Glutamatergic neuron (in vitro differentiated cells): ENCODE measurements around the gene NTRK2. TPM values are rescaled to one million over a fixed set of nuclear protein-coding genes. Genes with fewer than 3 reads are reported as not detected.

ENCODE experiments used
- DNase-seq: peaks from one replicate; pipeline ENCODE4 v3.0.0; 2022
- H3K27ac Mint-ChIP-seq: one replicate; pipeline ENCODE4 v1.8.0; 2020; ENCODE audit warnings: mild to moderate bottlenecking, mixed read lengths, inconsistent platforms; ENCODE audit not compliant: unreplicated experiment
- H3K27me3 Mint-ChIP-seq: one replicate; pipeline ENCODE4 v1.8.0; 2020; ENCODE audit warnings: mild to moderate bottlenecking, moderate library complexity, mixed read lengths, inconsistent platforms; ENCODE audit not compliant: unreplicated experiment
- H3K36me3 Mint-ChIP-seq: one replicate; pipeline ENCODE4 v1.8.0; 2020; ENCODE audit warnings: mild to moderate bottlenecking, mixed read lengths, inconsistent platforms; ENCODE audit not compliant: unreplicated experiment
- H3K4me1 Mint-ChIP-seq: one replicate; pipeline ENCODE4 v1.8.0; 2020; ENCODE audit warnings: mild to moderate bottlenecking, low read depth, mixed read lengths, inconsistent platforms; ENCODE audit not compliant: unreplicated experiment
- H3K4me3 Mint-ChIP-seq: one replicate; pipeline ENCODE4 v1.8.0; 2020; ENCODE audit warnings: mild to moderate bottlenecking, mixed read lengths, inconsistent platforms; ENCODE audit not compliant: unreplicated experiment
- H3K9me3 Mint-ChIP-seq: one replicate; pipeline ENCODE4 v1.8.0; 2020; ENCODE audit warnings: mild to moderate bottlenecking, moderate library complexity, mixed read lengths, inconsistent platforms; ENCODE audit not compliant: unreplicated experiment
- CTCF ChIP-seq: fragments of 200-600 bp; sonication (generic); IDR thresholded peaks from one replicate; pipeline ENCODE4 v1.5.0; 2021; ENCODE audit not compliant: partially characterized antibody, unreplicated experiment
- total RNA-seq: library from RNA; stranded (reverse); fragmentation: NEBNext Ultra II Directional; extraction: Animal tissue kit (Norgen Biotek cat#: 25700); gene quantifications from one replicate; pipeline ENCODE4 v1.2.1, GENCODE V29; 2021; ENCODE audit not compliant: unreplicated experiment

The NTRK2 gene
- total RNA-seq, 1 donor from 2014 or later = 2.1 TPM

GRCh38 chr9:84812847-84813246, 143.3 kb downstream of the NTRK2 start:
- H3K36me3 Mint-ChIP-seq = no peaks in the 10 kb centered on the region

GRCh38 chr9:84815554-84815953, 146.0 kb downstream of the NTRK2 start:
- Mint-ChIP-seq H3K27ac (no peak overlapping the region), H3K4me3 (no peak overlapping the region), H3K27me3 (peaks cover 2% of the 10 kb centered on the region), H3K36me3 (no peaks in the 10 kb centered on the region), H3K4me1 (no peaks in the 10 kb centered on the region), H3K9me3 (peaks cover 3% of the 10 kb centered on the region)
- no peak for DNase-seq
- TF ChIP-seq CTCF = no peak

More at GRCh38 chr9:84812847-84813246, 143.3 kb downstream of the NTRK2 start:
- no peak overlapping the region for H3K27ac Mint-ChIP-seq
- no peak overlapping the region for H3K4me3 Mint-ChIP-seq
- DNase-seq = no peak
- H3K27me3 Mint-ChIP-seq = peaks cover 2% of the 10 kb centered on the region
- no peaks in the 10 kb centered on the region for H3K4me1 Mint-ChIP-seq
- no peak for TF ChIP-seq CTCF
- H3K9me3 Mint-ChIP-seq = peaks cover 3% of the 10 kb centered on the region

DNA sequence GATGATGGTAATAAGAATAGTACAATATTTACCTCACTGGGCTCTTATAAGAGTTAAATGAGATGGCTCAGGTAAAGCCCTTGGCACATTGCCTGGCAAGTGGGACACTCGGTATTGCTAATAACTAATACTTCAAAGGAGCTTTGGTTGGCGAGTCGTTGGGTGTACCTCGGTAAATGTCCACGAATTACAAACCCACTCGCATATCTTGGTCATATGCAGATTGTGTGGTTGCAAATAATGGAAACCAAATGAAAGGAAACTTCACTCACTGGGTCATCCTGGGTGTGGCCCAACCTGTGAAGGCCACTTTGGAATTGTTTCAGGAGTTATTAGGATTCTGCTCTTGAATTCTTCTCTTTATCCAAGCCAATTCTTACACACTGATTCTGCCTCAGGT, 147.5 kb downstream of the NTRK2 start:
- peaks cover 2% of the 10 kb centered on the region for H3K27me3 Mint-ChIP-seq
- H3K4me3 Mint-ChIP-seq = no peak overlapping the region
- no peak for TF ChIP-seq CTCF
- no peaks in the 10 kb centered on the region for H3K36me3 Mint-ChIP-seq
- H3K4me1 Mint-ChIP-seq = no peaks in the 10 kb centered on the region
- peaks cover 3% of the 10 kb centered on the region for H3K9me3 Mint-ChIP-seq
- no peak overlapping the region for H3K27ac Mint-ChIP-seq
- DNase-seq = no peak

DNA sequence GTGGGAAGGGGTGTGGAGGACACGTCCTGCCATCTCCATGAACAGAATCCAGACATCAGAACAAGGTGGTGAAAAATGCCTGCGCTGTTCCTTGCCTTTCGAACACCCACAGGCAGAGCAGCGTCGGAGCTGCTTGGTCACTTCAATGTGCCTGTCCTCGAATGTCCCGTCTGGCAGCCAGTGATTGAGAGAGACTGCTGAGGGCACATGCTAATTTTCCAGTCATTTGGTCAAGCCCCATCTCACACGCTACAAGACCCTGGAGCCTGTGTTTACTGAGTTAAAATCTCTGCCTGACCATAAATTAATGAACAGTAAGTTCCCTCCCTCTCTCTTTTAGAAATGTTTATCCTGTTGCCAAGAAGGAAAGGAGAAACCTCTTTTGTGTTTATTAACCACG, 149.3 kb downstream of the NTRK2 start:
- H3K4me3 Mint-ChIP-seq = no peak overlapping the region
- H3K27me3 Mint-ChIP-seq = no peaks in the 10 kb centered on the region
- H3K36me3 Mint-ChIP-seq = no peaks in the 10 kb centered on the region
- no peak for TF ChIP-seq CTCF
- H3K4me1 Mint-ChIP-seq = no peaks in the 10 kb centered on the region
- H3K9me3 Mint-ChIP-seq = peaks cover 2% of the 10 kb centered on the region
- no peak for DNase-seq
- H3K27ac Mint-ChIP-seq = no peak overlapping the region

- TF ChIP-seq CTCF = no peak
- Mint-ChIP-seq H3K4me3 (no peak overlapping the region), H3K9me3 (no peaks in the 10 kb centered on the region), H3K27me3 (no peaks in the 10 kb centered on the region), H3K27ac (no peak overlapping the region), H3K4me1 (no peaks in the 10 kb centered on the region), H3K36me3 (no peaks in the 10 kb centered on the region)
- DNase-seq = no peak
These were observed 150.0 kb downstream of the NTRK2 start for GRCh38 chr9:84819491-84819991.
